Panc1 (cell line): ENCODE data around the gene DLG2.

Source experiments
- CTCF ChIP-seq: fragments of 450-650 bp; IDR thresholded peaks from 2 replicates; pipeline ENCODE4 v1.5.1; 2017; ENCODE audit warnings: mild to moderate bottlenecking
- POLR2AphosphoS5 ChIP-seq: IDR thresholded peaks from 2 replicates; pipeline ENCODE4 v1.6.1; 2012; ENCODE audit warnings: mild to moderate bottlenecking, low read depth, low read length, moderate library complexity
- REST ChIP-seq, 2 experiments: IDR thresholded peaks; 2 replicates each; pipeline ENCODE4 v1.6.1; 2011 to 2012; ENCODE audit warnings: low read depth in 2 of 2, control low read depth in 1 of 2, low read length in 1 of 2, mild to moderate bottlenecking in 1 of 2, moderate library complexity in 1 of 2; ENCODE audit not compliant: insufficient read depth in 1 of 2

DNA sequence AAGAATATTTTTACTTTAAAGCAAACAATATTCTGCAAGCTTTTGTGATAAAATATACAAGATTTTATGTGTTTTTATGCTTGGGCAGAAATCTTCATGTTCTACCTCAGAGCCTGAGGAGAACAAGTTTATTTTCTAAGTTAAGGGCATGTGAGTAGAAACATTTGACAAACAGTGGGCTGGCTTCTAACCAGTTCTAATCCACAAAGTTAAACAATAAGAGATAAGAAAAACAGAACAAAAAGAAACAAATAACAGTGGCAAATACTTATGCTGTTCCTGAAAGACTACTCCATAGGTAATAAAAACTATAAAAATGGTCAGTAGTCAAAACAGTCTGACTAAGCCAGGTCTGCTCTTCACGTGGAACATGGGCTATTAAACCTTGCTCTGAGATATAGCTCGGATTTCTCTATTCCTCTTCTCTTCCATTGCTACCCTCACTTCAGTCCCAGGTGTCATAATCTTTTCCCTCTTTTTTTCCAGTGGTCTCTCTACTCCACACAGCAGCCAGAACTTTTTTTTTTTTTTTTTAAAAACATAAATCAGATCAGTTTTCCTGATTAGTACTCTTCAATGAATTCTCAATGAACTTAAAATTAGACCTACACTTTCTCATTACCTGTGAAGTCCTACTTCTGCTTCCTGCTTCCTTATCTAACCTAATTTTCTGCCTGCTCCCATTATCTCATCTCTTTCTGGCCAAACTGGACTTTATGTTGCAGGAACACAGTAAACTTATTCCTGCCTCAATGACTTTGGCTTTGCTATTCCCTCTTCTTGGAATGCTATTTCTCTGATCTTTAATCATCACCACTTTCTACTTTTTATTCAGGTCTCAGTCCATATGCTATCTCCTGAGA, 1669.9 kb downstream of the DLG2 start:
- TF ChIP-seq CTCF (no peak), POLR2AphosphoS5 (no peak), REST (IDR thresholded peaks at IDR 0.05; ENCODE audit: insufficient read depth in 1 of 2, low read depth in 2 of 2, low read length in 1 of 2) (no peak)
